KOPT-K1 (cell line): Measurements from ENCODE around the gene BUB1B.

Source experiments
- H3K27ac ChIP-seq: fragments of 200-600 bp; sonication (generic); 2 replicates; pipeline ENCODE4 v1.5.1; 2016; ENCODE audit warnings: antibody characterized with exemption, mild to moderate bottlenecking, low read depth, low read length; ENCODE audit not compliant: poor library complexity, severe bottlenecking
- H3K36me3 ChIP-seq: fragments of 200-600 bp; sonication (generic); 2 replicates; pipeline ENCODE4 v1.5.1; 2017; ENCODE audit warnings: antibody characterized with exemption, mild to moderate bottlenecking, low read length, moderate library complexity; ENCODE audit not compliant: insufficient read depth
- H3K9me3 ChIP-seq: fragments of 200-600 bp; sonication (generic); 2 replicates; pipeline ENCODE4 v1.5.1; 2017; ENCODE audit warnings: antibody characterized with exemption, low read length, mild to moderate bottlenecking; ENCODE audit not compliant: insufficient read depth, poor library complexity, severe bottlenecking

The BUB1B gene

DNA sequence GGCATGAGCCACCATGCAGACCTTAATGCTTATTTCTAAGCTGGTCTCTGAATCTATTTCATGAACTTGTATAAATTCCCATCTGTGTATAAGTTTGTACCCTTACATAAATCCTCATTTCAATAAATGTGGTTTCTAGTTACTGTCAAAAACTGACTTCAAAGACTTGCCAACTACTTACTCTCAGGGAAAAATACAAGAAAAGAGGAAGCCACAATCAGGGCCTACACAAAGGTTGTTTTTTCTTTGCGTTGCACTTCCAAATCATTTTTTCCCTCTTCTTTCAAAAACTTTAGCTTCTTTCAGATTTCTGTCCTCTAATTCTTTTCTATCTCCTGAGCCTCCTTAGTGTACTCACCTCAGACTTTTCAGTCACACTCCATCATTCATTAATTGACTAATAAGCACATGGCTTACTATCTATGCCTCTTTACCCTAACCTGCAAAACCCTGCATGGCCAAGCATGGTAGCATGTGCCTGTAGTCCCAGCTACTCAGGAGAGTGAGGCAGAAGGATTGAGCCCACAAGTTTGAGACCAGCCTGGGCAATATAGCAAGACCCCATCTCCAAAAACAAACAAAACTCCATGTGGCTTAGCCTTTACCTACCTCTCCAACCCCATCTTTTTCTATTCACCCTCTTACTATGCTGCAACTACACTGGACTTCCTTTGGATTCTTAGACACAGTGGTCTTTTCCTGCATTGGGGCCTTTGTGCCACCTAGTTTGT lies 37.7 kb downstream of the BUB1B start:
- Histone ChIP-seq H3K36me3 (peaks cover 99% of the 10 kb centered on the region), H3K27ac (no peak overlapping the region), H3K9me3 (no peaks in the 10 kb centered on the region)

DNA sequence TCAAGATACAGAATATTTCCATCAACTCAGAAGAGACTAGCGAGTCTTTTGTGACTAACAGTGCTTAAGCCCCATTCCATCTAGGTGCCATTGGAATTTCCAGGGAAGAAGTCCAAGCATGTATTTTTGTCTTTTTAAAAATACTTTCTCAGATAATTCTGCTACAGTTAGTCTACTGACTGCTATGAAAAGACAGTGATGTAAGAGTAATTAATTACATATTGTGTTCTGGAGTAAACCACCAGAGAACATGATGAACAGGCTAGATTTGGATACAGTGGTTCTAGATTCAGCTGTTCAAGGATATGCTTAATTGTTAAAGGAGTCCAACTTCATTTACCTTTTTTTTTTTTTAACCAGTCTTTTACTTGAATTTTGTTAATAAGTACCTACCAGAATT lies 43.2 kb downstream of the BUB1B start:
- Histone ChIP-seq H3K9me3 (no peaks in the 10 kb centered on the region), H3K27ac (no peak overlapping the region), H3K36me3 (peaks cover 98% of the 10 kb centered on the region)

DNA sequence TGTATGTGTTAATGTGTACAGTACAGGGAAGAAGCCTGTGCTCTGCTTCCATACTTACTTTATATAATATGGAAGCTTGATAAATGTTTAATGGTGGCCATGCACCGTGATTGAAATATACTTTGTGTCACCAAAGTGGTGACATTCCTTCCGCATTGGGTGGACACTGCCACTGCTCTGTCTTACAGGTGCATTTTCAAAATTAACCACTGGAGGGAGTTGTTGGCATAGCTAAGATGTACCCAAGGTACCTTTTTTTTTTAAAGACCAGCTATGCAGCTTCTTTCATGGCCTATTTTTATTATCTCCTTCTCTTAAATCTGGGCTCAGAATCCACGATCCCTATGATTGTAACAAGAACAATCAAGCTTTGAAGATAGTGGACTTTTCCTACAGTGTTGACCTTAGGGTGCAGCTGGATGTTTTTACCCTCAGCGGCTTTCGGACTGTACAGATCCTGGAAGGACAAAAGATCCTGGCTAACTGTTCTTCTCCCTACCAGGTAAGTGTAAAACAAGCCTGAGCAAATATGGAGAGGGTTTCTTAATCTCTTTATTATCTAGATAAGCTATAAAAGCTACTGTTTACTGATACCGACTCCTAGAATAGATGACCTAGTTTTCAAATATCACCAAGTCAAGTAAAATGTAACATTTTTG lies 56.4 kb downstream of the BUB1B start:
- Histone ChIP-seq H3K36me3 (peaks cover 100% of the 10 kb centered on the region), H3K27ac (no peak overlapping the region), H3K9me3 (no peaks in the 10 kb centered on the region)

DNA sequence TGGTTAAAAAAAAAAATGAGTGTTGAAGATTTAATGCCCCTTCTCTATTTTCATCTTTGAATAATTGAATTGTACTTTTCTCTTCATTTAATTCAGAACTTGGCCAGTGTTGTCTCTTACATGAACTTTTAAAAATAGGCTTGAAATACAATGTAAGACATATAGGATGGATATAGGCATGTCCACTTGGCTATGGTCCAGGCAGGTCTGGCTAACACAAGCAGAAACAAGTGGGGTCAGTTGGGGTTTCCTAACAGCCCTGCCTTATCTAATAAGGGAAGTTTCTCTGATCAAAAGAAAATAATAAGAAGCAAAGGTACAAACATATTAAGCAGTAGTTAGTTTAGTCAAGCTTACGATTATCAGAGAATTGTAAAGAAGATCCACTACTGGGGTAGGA lies 58.9 kb downstream of the BUB1B start:
- Histone ChIP-seq H3K27ac (no peak overlapping the region), H3K36me3 (peaks cover 100% of the 10 kb centered on the region)

DNA sequence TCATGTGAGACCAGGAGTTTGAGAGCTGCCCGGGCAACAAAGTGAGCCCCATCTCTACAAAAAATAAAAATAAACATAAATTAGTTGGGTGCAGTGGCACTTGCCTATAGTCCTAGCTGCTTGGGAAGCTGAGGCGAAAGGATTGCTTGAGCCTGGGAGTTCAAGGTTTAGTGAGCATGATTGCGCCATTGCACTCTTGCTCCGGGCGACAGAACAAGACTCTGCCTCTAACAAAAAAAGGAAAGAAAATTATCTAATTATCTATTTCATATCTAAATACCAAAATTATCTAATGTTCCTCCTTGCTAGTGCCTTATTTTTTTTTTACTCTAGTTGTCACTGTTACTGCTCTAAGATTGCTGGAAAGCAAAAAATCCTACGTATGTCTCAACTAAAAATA lies 61.3 kb downstream of the BUB1B start:
- Histone ChIP-seq H3K36me3 (peaks cover 99% of the 10 kb centered on the region), H3K27ac (no peak overlapping the region), H3K9me3 (no peaks in the 10 kb centered on the region)

More for the DNA sequence above, 58.9 kb downstream of the BUB1B start:
- no peaks in the 10 kb centered on the region for H3K9me3 ChIP-seq

DNA sequence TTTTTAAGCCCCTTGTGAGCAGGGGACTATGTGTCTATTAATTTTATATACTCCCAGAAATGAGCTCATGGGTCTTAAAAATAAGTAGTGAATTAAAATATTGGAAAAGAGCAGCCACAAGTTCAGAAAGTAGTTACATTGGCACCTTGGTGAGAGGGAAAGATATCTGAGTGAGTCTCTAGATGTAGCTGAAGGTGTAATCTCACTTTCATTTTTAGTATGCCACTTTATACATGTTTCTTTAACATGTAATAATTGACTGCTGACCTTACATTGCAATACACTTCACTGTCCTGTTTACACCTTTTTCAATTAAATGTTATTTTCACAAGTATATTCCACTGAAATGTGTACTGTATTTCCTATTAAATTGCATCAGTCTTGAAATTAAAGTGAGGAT lies 65.9 kb downstream of the BUB1B start:
- H3K9me3 ChIP-seq: no peaks in the 10 kb centered on the region
- H3K36me3 ChIP-seq: peaks cover 97% of the 10 kb centered on the region

DNA sequence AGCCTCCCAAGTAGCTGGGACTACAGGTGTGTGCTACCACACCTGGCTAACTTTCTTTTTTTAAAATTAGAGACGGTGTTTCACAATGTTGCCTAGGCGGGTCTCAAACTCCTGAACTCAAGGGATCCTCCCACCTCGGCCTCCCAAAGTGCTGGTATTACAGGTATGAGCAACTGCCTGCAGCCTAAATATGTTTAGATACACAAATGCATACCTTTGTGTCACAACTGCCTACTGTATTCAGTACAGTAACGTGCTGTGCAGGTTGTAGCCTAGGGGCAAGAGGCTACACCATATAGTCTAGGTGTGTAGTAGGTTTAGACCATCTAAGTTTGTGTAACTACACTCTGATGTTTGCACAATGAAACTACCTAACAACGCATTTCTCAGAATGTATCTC lies 68.4 kb downstream of the BUB1B start:
- peaks cover 95% of the 10 kb centered on the region for H3K36me3 ChIP-seq
- H3K27ac ChIP-seq: no peak overlapping the region
- H3K9me3 ChIP-seq: no peaks in the 10 kb centered on the region

More for the DNA sequence above, 65.9 kb downstream of the BUB1B start:
- H3K27ac ChIP-seq: no peak overlapping the region

DNA sequence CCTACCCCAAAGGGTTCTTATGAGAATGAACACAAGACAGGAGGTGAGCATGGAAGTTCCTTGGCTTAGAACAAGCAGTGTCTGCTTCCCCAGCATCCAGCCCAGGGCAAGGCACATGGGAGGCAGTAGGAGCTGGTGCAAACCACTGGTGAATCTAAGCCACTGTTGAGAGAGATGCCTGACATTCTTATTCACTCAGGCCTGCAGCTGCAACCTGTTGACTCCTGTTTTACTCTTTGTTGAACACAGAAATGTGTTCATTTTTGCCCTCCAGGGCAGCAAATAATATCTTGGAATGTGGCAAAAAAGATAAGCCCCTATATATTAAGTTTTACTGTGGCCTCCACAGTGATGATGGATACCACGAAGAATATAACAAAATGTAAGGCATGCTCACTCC lies 69.1 kb downstream of the BUB1B start:
- H3K27ac ChIP-seq: no peak overlapping the region
- no peaks in the 10 kb centered on the region for H3K9me3 ChIP-seq
- peaks cover 95% of the 10 kb centered on the region for H3K36me3 ChIP-seq

DNA sequence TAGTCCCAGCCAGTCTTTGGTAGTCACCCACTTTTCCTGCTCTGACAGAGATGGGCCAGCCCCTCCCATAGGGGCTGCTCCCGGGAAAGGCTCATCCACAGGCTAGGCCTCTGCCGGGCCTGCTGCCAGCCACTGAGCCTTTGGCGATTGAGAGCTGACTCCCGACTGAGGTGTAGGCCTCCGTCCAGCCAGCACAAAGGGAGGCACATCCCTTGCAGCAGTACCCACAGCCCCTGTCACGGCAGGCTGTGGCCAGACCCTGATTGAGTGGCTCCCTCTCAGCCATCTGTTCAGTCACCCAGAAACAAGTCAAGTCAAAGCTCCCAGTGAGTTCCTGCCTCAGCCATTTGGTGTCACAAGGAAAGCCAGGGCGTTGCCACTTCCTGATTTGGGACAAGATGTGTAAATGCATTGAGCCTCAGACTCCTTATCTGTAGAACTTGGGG lies 71.8 kb downstream of the BUB1B start:
- H3K9me3 ChIP-seq: no peaks in the 10 kb centered on the region
- H3K27ac ChIP-seq: no peak overlapping the region
- H3K36me3 ChIP-seq: peaks cover 71% of the 10 kb centered on the region

DNA sequence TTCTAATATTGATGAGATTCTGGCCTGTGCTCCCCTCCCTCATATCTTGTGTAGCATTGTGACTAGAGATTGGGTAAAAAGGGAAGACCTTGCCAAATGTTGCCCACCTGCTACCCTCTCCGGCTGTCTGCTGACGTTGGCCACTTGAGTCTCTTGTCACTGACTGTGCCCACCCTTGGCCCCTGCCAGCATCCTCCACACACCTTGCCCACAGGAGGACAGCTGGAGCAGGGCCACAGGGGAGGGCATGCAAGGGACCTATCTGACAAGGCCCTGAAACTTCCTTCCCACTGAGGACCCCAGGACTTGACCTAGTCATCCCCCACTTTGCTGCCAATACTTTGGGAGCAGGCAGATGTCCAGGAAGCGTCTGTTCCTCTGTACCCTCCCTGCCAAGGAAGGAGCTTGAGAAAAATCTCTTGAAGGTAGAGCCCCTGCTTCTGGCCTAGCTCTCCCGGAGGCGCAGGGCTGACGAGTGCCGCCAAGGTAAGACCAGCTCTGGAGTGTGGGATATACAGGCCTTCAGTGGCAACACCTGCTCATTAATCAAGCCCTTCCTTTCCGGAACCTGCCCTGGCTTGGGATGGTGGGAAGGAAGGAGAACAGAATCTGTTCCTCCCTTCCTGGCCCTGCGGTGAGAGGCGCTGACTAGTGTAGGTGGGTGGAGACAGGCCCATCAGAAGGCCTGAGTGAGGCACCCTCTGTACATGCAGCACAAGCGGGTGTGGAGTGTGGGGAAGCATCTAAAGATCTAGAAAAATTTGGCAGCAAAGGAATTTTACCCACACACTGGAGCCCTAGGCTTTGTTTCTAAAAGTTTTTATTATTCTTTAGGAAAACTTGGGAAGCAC lies 73.1 kb downstream of the BUB1B start:
- Histone ChIP-seq H3K9me3 (no peaks in the 10 kb centered on the region), H3K36me3 (peaks cover 58% of the 10 kb centered on the region), H3K27ac (no peak overlapping the region)

DNA sequence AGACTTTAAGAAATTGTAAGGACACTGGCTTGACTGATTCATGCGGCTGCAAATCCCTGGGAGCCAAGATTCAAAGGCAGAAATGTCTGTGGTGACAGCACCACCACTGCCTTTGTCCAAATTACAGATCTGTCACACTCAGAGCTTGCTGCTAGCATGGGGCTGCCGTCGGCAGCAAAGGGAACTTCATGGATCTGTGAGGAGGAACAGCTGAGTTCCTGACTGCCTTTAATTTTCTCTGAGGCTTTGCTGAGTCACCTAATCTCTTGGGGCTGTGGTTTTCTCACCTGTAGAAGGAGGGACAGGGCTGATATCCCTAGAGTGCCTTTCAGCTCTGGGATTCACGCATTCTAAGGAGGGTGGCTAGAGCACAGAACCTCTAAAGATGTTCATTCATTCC lies 73.9 kb downstream of the BUB1B start:
- Histone ChIP-seq H3K36me3 (peaks cover 49% of the 10 kb centered on the region), H3K27ac (no peak overlapping the region), H3K9me3 (no peaks in the 10 kb centered on the region)

DNA sequence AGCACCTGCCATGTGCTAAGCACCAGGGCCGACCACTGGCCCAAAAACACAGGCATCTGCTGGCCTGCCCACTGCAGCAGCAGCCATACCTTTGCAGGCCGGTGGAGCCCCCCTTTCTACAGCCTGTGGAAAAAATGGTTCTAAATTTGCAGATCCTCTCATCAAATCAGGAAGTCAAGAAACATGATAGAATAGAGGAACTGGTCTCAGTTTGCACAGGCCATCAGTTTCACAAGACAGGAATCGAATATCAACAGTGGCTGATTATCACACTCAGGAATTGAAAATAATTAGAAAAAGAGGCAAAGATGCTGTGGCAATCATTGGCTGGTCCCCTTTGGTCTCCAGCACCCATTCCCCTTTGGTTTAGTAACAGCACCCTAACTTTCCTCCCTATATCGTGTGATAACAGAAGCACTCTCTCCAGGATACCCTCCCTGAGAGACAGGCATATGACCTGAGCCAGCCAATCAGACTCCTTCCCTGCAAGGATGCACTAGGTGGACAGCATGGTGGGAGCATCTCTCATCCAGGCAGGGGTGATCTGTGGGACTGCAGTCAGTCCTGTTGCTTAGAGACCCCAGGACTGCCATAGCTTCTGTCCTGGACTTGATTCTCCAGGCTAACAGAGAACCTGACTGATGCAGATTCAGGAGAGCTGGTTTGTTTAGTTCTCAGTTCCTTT lies 74.5 kb downstream of the BUB1B start:
- Histone ChIP-seq H3K36me3 (peaks cover 45% of the 10 kb centered on the region), H3K27ac (no peak overlapping the region), H3K9me3 (no peaks in the 10 kb centered on the region)

DNA sequence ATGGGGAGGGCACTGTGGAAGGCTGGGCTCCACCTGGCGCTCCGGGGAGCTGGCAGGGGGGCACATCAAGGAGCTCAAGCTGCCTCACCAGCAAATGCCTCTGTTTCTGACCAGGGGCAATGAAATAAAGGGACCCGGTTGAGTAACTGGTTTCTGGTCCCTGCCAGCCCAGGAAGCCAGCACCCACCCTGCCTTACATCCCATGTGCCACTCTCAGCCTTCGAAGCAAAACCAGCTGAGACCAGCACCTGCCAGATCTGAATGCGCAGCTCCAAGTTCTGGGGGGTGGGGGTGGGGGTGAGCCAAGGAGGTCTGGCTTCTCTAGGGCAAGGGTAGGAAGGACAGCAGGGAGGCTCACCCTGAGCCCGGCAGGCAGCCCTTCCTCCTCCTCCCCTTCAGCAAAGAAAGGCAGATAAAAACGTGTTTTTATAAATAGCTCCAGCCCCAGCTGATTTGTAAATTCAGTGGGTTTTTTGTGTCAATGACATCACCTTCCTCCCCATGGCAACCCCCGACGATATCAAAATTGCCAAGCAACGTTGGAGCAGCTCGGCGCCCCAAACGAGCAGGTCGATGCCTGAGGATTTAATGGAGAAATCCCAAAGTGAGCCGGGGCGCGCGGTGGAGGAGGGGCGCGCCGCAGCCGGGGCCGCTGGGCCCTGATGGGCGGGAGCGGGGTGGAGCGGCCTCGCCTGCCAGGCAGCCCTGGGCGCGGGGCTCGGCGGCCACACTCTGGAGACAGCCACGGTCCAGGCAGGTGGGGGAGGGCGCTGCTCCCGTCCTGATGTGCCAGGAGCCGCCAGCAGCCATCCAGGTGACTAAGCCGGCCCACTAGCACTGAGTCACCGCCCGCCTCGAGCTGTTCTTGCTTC lies 77.9 kb downstream of the BUB1B start, which contains the start of gene PAK6:
PAK6 (plus strand) TSS at position 532 of the 872 bp plus-strand sequence. CDS start 25,723 bp downstream, outside the sequence.
- peaks cover 12% of the 10 kb centered on the region; the same call in 1 of the 2 replicates for H3K36me3 ChIP-seq
- H3K9me3 ChIP-seq: no peaks in the 10 kb centered on the region
- H3K27ac ChIP-seq: no peak within 1 kb of the TSS

DNA sequence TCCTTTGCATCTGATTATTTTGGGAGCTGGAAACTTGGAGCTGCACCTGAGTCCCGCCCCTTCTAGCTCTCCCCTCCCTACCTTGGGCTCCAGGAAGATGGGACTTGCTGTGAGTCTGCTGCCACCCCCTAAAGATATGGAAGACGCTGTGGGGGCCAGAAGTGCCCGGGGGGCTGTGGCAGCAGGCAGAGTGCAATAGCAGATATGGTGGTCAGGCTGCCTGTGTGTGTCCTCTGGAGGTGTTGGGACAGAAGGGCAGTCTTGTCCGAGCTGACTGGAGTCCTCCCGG lies 78.5 kb downstream of the BUB1B start:
- H3K9me3 ChIP-seq: no peaks in the 10 kb centered on the region
- H3K27ac ChIP-seq: no peak overlapping the region
- H3K36me3 ChIP-seq: peaks cover 7% of the 10 kb centered on the region; the same call in 1 of the 2 replicates
